HG02884 (cell line): ENCODE results near the gene PGA4.
"Not testable (repeated sequence)": the region's sequence is repeated elsewhere in the genome, so short reads cannot be mapped to it uniquely, and the experiment has no call there.

Experiments used
- ATAC-seq: cut with Tn5 transposase; IDR thresholded peaks from one replicate; pipeline ENCODE4 v1.9.1; 2021; ENCODE audit warnings: mild to moderate bottlenecking, moderate library complexity; ENCODE audit not compliant: unreplicated experiment

The PGA4 gene

DNA sequence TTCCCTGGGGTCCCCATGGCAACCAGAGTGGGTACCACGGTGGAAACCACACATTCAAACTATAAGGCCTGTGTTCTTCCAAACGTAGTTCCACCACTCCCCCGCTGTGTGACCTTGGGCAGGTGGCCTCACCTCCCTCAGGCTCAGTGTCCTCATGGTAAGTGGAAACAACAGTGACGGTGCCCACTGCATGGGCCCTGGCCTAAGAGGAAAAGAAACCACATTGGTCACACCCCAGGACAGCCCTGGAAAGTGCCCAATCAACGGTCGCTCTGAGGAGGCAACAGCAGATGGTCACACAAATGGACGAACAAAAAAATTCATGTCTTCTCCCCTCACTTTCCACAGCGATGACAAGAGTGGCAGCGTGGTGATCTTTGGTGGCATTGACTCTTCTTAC is 25.9 kb downstream of the PGA4 start:
- not testable (repeated sequence) for ATAC-seq

DNA sequence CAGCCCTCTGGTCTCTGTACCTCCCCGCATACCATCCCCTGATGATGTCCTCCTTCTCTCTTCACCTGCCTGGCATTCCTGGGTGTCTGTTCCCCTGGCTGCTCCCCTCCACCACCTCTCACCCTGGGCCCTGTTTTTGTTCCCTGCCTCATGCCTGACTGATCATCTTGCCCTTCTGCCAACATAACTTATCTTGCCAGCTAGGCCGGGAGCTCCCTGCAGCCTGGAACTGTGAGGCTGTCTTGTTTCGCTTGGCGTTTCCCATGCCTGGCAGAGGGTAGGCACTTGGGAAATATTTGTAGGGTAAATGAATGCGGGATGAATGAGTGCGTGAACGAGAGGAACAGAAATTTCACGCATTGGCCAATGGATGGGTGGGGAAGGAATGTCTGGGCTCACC is 27.1 kb downstream of the PGA4 start:
- ATAC-seq, result not testable (repeated sequence)

DNA sequence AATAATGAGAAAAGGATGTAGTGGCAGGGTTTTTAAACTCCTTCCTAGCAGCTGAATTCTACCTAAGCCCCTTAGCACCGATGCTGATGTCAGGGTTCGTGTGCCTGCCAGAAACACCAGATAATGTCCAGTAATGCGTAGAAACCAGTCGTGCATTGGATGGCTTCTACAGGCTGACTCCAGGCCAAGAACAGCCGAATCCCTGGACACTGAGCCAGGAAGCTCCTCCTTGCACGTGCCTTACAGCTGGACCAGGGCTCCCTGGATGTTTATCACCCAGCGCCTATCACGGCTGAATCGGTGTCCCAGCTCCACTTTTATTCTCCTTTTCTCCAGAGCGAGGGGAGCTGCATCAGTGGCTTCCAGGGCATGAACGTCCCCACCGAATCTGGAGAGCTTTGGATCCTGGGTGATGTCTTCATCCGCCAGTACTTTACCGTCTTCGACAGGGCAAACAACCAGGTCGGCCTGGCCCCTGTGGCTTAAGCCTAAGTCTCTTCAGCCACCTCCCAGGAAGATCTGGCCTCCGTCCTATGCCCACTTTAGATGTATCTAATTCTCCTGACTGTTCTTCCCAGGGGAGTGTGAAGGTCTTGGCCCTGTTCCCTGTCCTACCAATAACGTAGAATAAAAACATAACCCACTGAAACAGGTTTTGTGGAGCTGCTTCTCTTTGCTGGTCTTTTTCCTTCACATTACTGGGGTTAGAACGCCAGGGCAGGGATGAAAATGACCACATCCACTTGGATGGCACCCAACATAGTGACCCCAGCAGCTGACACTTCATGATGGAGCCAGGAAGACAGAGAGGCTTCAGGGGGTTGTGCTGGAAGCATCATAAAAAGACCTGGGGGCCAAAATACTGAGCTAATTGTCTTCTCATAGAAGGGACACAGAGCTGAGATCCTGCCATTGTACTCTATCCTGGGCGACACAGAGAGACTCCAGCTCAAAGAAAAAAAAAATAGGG is 28.9 kb downstream of the PGA4 start:
- not testable (repeated sequence) for ATAC-seq

DNA sequence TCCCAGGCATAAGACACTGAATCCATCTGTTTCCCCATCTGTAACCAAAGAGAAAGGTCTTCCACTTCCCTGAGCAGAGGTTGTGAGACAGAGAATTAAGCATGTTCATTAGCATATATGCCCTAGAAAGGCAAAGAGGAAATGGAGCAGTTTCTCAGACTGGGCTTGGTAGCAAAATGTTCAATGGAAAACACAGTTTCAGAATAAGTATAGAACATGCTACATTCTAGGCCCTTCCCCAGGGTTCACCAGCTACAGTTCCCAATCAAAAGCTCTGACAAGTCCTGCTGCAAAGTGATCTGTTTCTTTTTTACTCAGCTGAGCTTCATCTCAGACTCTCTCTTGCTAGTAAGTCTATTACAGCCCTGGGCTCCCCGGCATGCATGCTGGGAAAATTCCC is 30.2 kb downstream of the PGA4 start:
- ATAC-seq, result not testable (repeated sequence)

DNA sequence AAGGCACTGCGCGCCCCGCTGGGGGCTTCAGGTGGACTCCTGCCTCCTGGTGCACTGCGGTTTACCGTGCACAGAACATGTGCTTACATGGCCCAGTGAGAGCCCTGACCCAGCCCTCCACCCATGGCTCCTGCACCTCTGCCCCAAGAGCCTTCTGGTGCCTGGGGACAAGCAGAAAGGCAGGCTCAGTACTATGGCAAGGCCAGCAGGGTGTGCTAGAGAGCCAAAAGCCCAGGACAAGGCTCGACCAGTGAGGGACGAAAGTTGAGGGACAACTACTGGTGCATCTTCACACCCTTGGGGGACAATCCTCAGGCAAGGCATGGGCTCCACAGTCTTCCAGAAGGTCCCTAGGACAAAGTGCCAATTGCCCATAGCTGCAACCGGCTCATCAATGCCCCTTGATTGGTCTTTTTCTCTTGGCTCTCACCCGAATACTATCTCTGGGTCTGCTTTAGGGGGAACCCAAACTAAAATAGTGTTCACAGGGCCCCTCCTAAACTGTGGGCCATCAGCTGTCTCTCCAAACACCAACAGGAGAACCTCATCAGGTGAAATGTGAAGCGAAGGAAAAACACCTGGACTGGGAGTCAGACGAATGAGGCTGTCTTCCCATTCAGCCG is 32.4 kb downstream of the PGA4 start:
- ATAC-seq, result no peak

DNA sequence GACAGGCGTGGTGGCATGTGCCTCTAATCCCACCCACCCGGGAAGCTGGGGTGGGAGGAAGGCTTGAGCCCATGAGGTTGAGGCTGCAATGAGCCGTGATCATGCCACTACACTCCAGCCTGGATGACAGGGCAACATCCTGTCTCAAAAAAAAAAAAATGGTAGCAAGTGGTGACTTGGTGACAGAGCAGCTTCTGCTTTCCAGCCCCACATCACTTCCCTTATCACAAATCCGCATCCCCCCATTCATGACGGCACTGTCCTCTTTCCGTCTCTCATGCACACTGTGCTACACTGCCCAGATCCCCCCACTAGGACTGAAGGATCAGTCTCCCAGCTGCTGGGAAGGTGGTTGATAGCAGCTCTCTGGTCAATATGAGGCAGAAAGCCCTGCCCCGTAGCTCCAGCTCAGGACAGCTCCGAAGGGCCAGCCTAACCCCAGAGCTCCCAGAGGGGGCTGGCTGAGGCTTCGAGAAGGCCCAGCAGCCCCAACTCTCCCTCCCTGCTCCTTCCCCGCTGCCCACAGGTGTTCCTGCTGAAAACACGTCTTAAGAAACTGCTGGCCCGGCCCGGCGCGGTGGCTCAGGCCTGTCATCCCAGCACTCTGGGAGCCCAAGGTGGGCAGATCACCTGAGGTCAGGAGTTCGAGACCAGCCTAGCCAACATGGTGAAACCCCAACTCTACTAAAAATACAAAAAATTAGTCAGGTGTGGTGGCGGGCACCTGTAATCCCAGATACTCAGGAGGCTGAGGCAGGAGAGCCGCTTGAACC is 34.7 kb downstream of the PGA4 start:
- ATAC-seq, result no peak

DNA sequence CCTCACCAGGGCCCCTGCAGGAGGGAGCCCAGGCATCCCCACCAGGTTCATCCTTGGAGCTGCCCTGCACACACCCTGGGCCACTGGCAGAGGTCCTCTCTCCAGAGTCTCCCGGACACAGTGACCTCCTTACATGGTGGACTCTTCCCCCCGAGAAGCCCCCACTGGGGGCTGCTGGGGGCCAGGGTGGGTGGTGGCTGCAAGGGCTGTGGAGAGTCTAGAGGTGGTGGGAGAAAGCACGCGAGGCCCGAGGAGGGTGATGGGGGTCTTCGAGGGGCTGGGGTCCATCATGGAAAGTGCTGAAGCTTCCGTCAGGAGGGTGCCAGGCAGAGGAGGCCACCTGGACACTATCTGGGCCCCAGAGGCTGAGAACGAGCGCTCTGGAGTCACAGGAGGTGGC is 36.4 kb downstream of the PGA4 start:
- no peak for ATAC-seq

DNA sequence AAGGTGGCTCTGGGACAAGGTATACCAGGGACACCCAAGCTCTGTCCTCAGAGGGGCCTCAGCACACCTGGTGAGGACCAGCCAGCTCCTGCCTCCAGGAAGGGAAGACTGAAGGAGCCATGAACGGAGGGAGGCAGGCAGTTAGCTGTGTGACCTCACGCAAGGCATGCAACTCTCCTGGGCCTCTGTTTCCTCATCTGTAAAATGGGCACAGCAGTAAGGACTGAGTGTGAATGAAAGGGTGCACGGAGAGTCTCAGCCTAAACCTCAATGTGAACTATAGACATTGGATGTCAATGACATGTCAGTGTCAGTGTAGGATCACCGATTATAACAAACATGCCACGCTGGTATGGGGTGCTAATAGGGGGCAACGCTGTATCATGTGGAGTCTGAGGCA is 37.2 kb downstream of the PGA4 start:
- no peak for ATAC-seq

DNA sequence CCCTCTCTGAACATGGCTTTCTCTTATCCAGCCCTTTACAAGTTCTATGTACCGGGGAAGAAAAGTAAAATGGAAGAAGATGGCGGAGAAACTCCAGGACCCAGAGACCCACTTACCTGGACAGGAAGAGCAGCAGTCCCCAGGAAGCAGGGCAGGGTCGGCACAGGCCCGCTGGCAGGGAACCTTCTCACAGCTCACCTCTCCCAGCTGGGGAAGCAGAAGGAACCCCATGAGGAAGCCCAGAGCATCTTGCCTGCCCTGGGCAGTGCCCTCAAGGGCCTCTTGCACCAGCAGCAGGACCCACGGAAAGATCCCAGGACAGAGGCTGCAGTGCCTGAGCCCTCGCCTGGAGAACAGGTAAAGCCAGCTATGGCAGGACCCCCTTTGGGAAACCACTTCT is 42.2 kb downstream of the PGA4 start:
- no peak for ATAC-seq

DNA sequence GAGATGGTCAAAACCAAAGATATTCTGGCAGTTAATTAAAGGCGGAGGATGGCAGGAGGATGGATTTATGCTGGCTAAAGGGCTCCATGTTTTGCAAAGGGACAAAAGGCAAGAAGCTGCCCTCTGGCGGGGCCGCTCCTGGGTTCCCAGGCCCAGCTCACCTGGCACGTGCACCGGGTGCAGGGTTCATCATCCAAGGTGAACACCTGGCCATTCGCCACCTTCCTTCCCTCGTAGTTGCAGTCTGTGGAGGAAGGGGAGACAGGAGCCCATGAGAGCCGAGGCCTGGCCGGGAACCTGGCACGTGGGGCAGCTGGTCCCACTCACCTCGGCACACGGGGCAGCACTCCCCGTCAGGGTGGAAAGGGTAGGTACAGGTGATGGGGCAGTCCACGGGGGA is 42.6 kb downstream of the PGA4 start:
- no peak for ATAC-seq

DNA sequence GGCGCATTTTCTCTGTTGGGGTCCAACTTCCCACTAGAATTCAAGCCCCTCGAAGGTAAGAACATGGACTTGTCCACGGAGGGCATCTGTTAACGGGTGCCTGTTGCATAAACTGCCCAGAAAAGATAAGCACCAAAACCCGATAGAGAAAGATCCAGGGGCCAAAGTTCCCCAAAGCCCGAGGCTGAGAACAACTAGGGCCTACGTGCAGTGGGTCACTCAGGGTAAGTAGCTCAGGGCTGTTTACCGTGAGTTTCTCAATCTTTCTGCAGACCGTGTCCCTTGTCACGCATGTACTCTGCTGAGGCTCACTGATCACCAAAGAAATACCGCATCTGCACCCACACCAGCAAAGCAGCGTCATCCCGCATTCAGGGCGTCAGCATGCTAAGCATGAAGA is 43.2 kb downstream of the PGA4 start:
- ATAC-seq, result no peak

DNA sequence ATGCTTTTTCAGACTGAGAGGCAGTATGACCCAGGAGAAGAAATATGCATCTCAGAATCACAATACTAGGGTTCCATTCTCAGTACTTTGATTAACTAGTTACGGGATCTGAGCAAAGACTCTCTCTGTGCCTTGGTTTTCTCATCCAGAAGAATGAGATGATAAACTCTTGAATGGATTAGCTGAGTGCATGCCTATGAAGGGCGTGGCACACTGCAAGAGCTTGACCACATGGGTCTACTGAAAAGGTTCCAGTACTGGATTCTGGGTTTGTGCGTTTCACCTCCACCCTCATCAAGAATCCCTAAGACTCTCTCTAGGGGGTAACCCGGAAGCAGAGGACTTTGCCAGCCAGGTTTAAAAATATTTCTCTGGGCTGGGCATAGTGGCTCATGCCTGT is 44.5 kb downstream of the PGA4 start:
- ATAC-seq, result no peak

DNA sequence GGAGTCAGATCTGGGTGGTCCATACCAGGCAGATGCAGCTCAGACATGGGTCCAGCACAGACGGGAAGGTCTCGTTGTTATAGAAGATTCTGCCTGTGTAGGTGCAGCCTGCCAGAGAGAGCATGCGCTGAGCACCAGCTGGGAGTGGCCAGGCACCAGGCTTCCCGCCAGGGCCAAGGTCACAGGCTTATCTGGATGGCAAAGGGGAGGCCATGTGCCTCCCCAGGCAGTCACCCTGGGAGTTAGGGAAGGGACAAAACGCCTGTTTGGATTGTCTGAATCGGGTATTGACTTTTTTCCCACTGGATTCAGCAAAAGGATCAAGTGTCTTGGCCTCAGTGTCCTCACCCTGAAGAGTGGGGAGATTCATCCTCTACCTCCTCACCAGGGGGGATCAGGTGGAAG is 45.3 kb downstream of the PGA4 start:
- ATAC-seq, result no peak

DNA sequence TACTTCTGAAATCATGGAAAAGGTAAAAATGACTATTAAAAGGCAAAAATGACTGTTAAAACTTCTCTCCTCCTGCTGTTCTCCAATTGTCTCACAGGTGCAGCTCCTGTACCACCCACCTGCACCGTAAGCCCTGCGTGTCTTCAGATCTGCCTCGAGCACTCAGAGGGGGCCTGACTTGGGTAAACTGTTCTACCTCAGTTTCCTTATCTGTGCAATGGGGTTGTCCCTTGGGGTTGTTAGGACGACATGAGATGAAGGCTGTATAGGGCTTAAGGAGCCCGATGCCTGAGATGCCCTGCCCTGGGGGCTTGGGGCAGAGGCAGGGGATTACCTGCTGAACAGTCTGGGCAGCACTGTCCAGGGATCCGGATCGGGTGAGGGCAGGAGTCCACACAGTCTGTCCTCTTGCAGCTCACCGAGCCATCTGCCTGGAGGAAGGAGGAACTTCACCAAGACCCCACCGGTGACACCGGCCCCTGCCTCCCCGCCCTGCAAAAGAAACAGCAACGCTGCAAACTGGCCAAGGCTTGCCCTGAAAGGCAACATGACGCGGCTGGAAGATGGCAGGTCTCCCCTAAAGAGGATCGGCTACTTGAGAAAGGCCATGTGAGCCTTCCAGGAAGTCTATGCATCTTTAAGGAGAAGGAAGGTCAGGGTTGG is 46.6 kb downstream of the PGA4 start:
- ATAC-seq, result no peak

DNA sequence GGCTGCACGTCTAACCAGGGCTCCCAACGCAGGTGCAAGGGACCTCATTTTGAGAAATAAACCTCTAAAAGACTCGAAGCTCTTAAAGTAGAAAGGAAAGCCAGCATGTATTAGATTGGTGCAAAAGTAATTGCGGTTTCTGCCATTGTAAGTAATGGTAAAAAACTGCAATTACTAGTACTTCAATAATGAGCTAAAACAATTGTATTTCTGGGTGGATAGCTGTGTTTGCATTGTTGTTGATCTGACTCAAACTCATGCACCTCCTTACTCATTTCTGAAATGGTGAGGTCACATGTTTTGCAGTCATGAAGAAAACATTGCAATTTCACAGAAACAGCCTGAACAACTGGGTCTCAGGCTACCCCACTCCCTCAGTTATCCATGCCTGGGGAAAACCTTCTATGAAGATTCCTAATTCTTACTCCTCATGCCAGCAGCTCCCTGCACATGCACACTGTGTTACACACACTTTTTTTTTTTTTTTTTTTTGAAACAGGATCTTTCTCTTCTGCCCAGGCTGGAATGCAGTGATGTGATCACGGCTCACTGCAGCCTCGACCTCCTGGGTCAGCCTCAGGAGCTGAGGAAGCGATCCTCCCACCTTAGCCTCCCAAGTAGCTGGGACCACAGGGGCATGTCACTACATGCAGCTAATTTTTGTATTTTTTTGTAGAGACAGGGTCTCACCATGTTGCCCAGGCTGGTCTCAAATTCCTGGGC is 48.4 kb downstream of the PGA4 start:
- ATAC-seq, result no peak

DNA sequence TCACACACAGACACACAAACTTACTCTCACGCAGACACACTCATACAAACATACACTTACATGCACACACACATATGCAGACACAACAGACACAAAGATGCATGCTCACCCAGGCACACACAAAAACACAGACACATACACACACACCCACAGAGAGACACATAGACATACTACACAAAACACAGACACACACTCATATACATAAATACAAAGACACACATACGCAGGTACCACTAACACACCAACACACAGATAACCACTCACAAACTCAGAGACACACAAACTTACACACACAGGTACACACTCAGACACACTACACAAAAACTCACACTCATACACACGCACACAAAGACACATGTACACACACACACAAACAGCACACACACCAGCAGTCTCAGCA is 50.6 kb downstream of the PGA4 start:
- ATAC-seq, result no peak

DNA sequence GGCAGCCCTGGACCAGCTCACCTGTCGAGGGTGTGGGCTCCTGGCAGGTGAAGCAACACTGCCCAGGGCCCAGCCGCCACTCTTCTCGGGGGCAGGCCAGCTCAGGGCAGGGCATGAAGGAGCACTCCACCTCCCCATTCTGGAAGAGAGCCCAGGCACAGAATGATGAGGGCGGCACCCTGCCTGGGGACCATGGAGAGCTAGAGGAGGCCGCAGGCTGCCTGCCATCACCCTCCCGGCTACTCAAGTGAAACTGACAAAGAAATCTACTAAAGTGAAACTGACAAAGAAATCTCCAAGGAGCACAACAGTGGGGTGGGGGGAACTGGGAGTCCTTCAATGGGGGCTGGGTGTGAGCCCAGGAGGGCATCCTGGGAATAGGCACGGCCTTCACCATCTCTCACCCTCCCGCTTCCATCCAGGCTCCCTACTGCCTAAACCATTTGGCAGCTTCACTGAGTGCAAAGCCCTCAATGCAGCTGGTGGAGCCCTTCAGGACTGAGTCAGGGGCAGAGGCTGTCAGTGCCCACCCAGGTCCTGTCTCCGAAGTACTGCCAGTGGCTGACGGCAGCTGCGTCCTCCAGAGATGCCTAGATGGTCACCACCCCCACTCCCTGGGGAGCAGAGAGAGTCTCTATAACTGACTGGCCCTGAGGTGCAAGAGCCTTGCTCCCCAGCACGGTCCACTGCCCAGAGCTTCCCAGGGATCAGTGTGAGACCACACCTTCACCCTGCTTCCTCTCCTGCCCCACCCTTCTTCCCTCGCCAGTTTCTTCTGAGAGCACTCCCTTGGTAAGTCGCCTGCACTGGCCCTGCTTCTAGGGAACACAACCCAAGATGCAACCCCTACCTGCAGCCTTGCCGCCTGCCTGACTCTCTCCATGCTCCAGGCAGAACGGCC is 51.3 kb downstream of the PGA4 start:
- no peak for ATAC-seq

DNA sequence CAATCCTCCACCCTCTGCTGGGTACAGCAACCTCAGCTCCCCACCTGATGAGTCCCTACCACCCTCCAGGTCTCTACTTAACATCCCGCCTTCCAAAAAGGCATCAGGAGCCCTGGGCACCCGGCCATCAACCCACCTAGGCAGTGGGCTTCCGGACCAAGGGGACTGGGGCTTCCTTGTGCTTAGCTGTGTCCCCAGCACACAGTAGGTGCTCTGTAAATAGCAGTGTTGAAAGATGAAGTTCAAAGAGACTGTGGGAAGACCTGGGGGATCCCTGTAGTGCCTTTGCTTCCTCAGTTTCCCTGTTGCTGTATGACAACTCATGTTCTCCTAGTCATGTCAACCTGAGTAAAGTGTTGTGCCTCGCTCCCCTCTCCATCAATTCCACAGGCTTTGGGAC is 51.9 kb downstream of the PGA4 start:
- ATAC-seq, result no peak

DNA sequence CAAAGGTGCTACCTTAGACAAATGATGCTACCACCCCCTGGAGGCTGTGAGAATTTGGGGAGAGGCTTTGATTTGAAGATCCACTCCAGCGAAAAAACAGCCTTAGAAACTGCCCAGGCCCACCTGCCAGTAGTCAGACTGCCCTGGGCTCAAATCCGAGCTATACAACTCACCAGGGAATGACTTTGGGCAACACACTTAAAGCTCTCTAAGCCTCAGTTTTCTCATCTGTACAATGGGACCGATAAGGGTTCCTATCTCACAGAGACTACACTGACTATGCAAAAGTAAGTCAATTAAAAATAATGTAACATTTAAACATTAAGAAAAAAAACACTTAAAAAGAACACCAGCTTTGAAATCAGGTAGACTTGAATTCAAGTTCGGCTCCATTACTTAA is 53.0 kb downstream of the PGA4 start:
- ATAC-seq, result no peak
